ENCODE results near the gene MTIF3. TPM values are rescaled to one million over a fixed set of nuclear protein-coding genes. Genes with fewer than 3 reads are reported as not detected.
A peak's percentile ranks its signal among the peaks of the same experiment; 100 is the strongest.
"Not testable (repeated sequence)": the region's sequence is repeated elsewhere in the genome, so short reads cannot be mapped to it uniquely, and the experiment has no call there.

The MTIF3 gene
- total RNA-seq, 1 donor from 2014 or later: 36.0 TPM

- no peak for ATAC-seq
These were observed 42.3 kb downstream of the MTIF3 start for GRCh38 chr13:27408074-27408473.

DNA sequence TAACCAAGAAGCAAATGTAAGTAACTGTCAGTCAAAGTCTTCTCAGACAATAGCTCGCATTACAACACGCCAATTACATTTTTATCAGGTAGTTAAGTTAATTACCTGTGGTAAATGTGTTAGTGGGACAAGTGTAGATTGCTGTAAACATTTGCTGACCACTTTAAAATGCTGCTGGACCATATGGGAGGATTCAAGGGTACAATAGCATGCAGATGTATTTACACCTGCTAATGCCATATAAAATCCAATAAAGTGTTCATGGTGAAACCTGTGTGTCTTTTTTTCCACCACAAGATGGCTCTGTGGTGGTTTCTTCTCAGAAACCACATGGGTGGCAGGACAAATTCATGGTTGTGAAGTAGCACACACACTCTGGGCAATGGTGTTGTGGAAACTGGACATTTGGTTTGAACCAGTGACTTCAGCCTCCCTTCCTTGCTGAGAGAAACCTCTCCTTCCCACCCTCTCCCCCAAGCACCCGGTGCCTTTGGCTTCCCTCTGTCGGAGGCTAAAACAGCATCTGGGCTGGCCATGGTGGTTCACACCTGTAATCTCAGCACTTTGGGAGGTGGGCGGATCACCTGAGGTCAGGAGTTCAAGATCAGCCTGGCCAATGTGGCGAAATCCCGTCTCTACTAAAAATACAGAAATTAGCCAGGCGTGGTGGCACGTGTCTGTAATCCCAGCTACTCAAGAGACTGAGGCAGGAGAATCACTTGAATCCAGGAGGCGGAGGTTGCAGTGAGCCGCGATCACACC lies 44.0 kb downstream of the MTIF3 start:
- ATAC-seq: peak; percentile 37

GRCh38 chr13:27405546-27406134 lies 44.7 kb downstream of the MTIF3 start:
- peak; percentile 58 for ATAC-seq

- no peak for ATAC-seq
These were observed 45.7 kb downstream of the MTIF3 start for GRCh38 chr13:27404680-27405079.

GRCh38 chr13:27403727-27404385 lies 46.5 kb downstream of the MTIF3 start:
- ATAC-seq: no peak

GRCh38 chr13:27403203-27403678 lies 47.1 kb downstream of the MTIF3 start:
- ATAC-seq: peak; percentile 76

- ATAC-seq: peak; percentile 44
These were observed 49.2 kb downstream of the MTIF3 start for GRCh38 chr13:27401210-27401609.

- not testable (repeated sequence) for ATAC-seq
These were observed 50.0 kb downstream of the MTIF3 start for GRCh38 chr13:27400405-27400804.

DNA sequence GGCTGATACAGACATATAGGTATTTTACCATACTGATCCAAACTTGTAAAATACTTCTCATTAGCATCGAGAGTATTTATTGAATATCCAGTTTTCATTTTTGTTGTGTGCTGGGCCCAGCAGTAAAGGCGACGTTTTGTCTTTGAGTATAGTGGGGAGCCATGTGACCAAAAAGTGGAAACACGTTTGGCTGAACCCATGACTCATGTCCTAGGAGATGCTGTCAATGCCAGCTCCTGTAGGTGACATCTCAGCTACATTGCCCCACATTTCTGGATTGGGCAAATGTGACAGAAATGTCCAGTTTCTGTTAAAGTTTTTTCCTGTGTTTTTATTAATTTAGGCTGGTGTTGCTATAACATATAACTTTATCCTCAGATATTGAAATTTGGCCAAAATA lies 52.0 kb downstream of the MTIF3 start:
- ATAC-seq: no peak

- no peak for ATAC-seq
These were observed 54.0 kb downstream of the MTIF3 start for GRCh38 chr13:27396252-27396846.

GRCh38 chr13:27395007-27395510 lies 55.3 kb downstream of the MTIF3 start:
- no peak for ATAC-seq

DNA sequence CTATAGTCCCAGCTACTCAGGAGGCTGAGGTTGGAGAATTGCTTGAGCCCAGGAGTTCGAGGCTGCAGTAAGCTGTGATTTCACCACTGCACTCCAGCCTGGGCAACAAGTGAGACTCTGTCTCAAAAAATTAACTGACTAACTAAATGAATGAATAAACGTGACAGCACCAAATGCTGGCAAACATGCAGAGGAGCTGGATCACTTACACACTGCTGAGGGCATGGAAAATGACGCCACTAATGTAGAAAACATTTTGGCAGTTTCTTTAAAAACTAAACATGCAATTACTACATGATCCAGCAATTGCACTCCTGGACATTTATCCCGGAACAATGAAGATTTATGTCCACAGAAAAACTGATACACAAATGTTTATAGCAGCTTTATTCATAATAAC lies 57.3 kb downstream of the MTIF3 start:
- ATAC-seq: no peak

DNA sequence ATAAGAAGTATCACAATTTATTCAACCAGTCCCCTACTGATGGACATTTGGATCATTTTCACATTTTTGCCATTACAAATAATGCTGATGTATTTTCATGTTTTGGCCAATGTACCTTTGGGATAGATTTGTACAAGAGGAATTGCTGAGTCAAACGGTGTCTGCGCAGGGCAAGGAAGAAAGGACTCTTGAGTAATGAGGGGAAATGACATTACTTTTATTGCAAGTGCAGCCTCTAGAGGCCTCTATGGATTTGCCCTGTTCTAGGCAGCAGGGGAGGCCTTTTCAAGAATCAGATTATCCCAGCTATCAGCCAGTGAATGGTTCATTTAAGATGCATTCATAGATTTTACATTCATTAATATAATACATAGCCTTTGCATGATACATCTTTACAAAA lies 58.9 kb downstream of the MTIF3 start:
- no peak for ATAC-seq

- ATAC-seq: no peak
These were observed 60.5 kb downstream of the MTIF3 start for GRCh38 chr13:27389891-27390290.

DNA sequence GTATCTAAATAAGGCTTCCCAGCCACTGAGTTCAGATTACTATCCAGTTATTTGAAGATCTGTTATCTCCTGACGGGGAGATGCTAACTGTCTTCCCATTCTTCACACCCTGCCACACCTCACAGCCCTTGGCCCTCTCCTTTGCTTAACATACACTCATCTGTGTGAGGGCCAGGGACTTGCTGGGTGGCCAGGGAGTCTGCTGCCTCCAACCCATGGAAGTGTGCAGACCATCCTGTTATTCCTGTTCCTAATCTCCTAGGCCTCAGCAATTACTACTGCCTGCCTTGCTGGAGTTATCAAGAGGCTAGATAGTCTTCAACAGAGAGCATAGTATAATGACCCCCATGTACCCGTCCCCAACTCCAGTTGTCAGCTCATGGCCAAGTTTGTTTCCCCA lies 62.1 kb downstream of the MTIF3 start:
- ATAC-seq: no peak

Other genes with a start within 250 kb of the MTIF3 start
- 1,003 TPM for gene RPL21, start 199.0 kb downstream of the MTIF3 start, total RNA-seq
- gene RASL11A, start 179.7 kb downstream of the MTIF3 start, total RNA-seq: 4.7 TPM
- 71.1 TPM for gene GTF3A, start 25.9 kb downstream of the MTIF3 start, total RNA-seq
- 13.5 TPM for gene LNX2, start 170.0 kb upstream of the MTIF3 start, total RNA-seq
- 121 TPM for gene POLR1D, start 171.3 kb upstream of the MTIF3 start, total RNA-seq